NCI-H82 (cell line): ENCODE results near the gene RBFA.

ENCODE experiments used
- DNase-seq: peaks from one replicate; lab custom pipeline; 2025; lab: John Stamatoyannopoulos, UW

Gene RBFA

GRCh38 chr18:80074697-80075096 lies 40.5 kb downstream of the RBFA start:
- no peak for DNase-seq

GRCh38 chr18:80075940-80076339 lies 41.7 kb downstream of the RBFA start:
- DNase-seq: no peak

GRCh38 chr18:80076379-80076778 lies 42.1 kb downstream of the RBFA start:
- DNase-seq: no peak

- DNase-seq: no peak
Measured at GRCh38 chr18:80077873-80078272, 43.6 kb downstream of the RBFA start.
